AML-193 (cell line): ENCODE data around the gene SOX13.

Experiments
- DNase-seq, 2 experiments: peaks; one replicate each; lab custom pipeline; 2025; lab: John Stamatoyannopoulos, UW

SOX13 gene

DNA sequence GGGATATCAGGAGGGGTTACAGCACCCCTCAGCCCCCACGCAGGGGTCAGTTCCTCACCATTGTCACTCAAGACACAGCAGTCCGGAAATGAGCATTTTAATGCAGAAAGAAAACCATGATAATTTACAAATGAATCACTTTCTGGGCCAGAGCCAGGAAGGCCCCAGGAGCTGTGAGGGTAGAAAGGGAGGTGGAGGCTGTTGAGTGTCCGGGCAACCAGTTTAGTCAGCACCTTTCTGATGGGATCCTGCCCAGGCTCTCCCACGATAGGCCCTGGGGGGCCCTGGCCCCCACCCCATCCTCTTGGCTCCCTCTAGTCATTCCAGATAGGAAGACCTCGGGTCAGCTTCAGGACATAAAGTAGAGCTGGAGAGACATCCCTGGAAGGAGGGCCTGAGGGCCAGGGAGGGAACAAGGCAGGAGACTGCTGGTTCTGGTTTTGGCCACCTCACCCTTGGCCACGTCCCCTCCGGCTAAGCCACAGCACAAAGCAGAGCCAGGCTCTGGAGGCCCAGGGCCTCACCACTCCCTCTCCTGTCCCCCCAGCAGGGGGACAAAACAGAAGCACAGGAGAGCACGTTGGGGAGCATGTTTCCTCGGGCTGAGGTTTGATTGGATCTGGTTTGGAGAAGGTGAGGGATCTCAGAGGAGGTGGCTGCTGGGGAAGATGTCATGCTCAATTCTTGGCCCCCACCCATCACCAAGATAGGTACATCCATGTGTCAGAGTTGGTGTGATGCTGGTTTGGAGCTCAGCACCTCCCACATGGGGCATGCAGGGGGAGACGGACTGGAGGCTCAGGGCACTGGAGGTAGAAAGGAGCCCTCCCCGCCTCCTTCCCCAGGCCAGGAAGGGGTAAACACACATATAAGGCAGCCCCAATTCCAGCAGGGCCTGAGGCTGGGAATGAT is 58.3 kb downstream of the SOX13 start:
- DNase-seq = no peak

DNA sequence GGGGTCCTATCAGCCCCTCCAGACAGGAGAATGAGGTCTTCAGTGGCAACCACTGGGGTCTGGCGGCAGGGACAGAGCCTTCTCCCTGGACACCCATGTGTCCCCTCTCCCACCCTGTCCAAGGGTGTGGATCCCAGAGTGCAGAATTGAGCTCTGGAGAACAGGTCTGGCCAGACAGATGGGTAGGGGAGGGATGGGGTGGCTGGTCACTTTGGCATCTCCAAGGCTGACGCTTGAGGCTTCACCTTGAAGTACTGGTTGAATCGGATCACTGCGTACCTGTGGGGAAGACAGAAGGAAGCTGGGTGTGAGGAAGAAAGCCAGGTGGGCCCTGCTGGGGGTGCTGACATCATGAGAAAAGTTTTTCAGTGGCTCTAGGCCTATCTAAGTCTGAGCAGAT is 59.1 kb downstream of the SOX13 start:
- no peak for DNase-seq

DNA sequence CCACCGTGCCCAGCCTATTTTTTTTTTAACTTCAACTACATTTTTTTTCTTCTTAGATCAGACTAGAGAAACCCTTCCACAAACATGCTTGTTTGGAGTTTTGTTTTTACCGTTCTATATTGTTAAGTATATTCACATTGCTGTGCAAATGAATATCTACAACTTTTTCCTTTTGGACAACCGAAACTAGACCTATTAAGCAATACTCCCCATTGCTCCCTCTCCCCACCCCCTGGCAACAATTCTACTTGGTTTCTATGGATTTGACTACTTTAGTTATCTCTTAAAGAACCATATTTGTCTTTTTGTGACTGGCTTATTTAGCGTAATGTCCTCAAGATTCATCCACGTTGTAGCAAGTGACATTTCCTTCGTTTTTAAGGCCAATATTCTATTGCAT is 59.8 kb downstream of the SOX13 start:
- no peak for DNase-seq

DNA sequence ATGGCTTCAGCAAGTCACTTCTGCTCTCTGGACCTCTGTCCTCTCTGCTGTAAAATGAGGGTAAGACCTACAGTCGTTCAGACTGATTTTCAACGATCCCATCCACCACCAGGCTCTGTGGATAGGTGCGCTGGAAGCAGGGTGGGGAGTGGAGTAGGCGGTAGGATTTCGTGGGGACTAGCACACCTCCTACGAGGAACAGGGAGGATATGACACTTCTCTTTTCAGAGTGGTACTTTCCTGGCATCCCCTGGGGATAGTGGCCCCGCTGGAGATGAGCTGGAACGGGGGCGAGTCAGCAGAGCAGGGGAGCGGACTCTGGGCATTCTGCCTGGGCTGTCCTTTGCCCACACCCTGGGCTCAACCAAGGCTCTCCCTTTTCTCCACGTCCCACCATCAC is 61.2 kb downstream of the SOX13 start:
- no peak for DNase-seq

DNA sequence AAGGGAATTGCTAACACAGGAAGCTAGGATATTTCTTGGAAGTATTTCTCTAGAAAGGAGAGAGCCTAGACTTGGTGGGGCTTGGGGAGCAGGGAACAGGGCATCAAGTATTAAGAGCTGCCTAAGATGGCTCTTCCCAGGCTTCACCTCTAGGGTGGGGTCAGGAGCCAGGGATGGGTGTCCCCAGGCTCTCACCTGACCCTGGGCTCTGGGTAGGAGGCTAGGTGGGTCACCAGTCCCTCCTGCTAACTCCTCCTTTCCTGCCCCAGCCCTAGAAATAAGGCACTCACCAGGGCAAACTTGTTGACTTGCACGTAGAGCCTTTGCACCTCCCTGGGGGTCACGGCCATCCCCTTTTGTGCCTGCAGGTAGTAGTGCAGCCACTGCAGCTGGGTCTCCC is 63.9 kb downstream of the SOX13 start:
- DNase-seq = no peak

DNA sequence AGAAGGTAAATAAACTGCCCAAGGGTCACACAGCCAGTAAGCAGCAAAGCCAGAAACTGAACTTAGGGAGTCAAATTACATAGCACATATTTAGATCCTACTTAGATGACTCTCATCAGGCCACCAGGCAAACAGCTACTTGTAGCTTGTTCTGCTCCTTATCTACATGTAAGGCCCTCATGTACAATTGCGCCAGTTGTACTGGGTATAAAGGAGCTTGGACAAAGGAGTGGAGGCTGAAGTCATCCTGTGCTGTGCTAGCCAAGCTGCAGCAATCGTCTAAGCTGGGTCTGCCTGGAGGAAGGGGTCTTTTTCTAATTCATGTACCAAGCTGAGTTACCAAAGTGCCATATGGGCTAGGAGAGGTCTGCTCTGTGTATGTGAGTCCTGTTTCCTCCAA is 66.2 kb downstream of the SOX13 start:
- DNase-seq = no peak

DNA sequence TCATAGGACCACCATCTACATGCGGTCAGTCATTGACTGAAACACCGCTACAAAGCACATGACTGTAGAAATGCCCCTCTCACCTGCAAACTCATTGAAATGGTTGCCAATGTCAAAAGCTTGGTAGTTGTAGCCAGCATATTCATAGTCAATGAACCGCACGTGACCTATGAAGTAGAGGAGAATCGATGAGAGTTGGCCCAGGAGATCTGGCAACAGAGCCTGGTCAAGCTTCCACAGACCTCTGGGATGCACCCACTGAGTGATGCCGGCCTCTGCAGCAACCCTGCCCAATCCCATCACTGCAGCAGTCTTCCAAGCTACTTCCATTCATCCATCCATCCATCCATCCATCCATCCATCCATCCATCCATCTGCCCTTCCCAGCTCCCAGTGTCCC is 67.0 kb downstream of the SOX13 start:
- no peak for DNase-seq

DNA sequence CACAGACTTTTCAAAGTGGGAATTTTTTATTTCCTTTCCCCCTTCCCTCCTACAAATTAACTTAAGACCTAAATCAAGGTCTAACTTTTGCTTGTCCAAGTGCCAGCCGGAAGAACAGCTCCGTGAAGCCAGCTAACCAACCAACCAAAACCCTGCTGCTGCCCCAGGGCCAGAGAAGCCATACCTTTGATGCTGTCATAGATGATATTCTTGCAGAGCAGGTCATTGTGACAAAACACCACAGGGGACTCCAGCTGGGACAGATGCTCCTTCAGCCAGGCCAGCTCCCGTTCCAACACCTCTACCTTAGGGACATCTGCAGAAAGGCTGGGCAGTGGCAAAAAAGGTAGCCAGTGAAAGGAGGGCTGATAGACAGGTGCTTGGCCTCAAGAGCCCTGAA is 68.2 kb downstream of the SOX13 start:
- no peak for DNase-seq

DNA sequence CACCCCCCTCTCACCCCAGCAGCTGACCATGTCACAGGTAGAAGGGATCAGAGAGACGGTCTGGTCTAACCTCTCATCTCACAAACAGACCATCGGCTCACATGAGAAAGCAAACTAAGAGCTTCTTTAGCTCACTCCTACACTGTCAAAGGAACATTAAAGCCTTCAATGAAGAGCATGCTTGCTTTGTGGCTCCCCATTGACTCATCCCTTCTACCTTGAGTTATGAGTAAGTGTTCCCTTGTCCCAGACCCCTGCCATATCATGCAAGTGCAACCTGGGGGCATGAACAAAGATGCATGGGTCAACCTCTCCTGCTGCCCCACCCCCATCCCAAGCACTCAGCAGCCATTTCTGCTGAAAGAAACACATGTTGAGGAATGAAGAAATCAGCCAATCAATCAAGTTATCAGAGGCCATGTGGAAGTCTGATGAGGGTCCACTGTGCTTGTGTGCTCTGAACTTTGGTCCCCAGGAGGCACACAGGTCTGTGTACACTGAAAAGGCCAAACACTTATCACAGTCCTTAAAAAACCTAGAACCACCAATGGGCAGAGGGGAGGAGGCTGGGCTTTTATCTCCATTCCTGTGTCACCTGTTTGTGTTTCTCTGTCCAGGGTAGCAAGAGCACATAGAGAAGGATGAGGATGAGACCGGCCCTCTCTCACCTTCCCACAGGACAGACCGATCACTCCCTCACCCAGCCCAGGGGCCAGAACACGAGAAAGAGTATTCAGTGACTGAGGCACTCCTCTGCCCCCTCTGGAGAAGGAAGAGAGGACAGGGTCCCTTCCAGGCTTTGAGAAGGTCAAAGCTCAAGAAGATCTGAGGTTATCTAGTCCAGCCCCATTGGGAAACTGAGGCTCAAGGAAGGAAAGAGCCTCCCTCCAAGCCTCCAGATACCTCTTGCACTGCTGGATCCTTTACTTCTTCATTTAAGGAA is 69.4 kb downstream of the SOX13 start:
- no peak for DNase-seq

DNA sequence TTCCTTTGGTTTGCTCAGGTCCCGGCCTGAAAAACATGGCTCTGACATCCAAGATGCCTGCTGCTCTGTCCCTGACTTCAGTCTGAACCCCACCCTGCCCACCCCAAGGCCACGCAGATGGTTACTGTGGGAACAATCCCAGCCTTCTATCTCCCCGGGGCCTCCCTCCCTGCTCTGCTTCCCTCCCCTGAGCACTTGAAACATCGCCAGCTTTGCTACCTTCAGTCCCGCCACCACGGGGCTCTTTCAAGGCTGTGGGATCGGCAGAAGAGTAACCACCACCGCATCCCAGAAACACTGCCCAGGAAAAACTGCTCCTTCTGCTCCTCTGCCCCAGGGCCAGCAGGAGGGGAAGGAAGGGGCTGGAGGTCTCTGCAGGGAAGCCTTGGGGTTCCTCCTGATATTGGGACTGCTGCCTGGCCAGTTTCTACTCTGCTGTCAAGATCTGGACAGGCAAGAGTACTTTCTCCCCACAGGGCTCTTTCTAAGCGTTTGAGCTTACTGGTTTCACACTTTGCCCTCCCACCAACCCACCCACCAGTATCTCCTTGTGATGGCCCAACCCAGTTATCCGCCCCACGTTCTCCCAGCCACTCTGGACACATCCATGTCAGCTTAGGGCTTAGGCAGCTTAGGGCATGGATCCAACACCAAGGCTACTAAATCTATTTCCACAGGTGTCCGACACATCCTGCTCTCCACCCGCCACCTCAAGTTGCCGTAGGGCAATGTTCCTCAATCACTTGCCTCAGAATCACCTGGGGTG is 70.5 kb downstream of the SOX13 start:
- DNase-seq = no peak

DNA sequence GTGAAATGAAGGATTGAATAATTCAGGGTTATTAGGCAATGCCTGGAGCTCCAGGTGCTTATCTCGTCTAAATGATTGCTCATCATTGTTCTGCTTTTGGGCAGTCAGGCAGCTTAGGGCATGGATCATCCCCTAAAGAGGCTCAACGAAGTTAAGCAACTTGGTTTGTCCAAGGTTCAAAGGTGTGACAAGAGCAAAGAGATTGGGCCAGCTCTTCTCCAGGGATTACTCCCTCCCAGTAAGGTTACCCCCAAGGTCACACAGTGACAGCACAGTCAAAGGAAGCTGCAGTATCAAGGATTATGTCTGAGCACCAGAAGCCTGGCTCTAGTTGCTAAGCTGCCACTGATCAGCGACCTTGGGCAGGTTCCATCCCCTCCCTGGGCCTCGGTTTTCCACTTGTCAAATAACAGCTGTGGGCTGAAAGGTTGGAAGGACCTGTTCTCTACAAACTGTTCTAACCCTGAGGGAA is 72.2 kb downstream of the SOX13 start:
- DNase-seq = no peak

DNA sequence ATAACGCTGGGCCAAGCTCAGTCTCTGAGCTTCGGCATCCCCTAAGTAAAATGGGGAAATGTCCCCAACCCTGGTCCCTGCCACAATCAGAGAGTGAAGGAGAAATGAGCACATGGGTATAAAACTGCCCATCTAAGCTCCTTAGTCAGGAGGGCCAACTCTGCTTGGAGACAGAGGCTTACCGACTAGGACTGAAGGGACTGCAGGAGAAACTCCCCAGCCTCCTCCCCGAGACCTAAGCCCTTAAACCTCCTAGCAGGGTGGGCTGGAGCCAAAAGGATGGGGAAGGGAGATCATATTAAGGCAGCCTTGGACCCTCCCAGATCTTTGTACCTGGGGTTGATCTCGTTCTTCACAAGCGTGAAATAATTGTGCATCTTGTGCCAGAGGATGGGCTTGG is 73.4 kb downstream of the SOX13 start:
- DNase-seq = no peak

DNA sequence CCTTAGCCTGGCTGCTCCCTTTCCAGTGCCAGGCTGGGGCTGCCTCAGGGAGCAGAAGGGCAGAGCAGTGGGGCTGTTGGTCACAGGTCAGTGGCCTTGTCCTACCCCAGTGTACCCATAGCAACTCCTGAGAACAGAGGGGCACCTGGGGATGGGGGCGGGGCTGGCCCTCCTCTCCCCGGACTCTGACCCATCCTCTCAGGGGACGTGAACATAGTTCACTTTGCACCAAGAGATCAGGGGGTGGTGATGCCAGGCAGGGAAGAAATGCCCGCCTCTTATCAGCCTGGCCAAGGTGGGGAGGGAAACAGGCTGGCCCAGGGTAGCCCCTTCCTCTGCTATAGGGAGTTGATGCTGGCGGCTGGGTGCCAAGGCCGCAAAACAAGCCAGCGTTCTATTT is 74.0 kb downstream of the SOX13 start:
- DNase-seq = no peak

DNA sequence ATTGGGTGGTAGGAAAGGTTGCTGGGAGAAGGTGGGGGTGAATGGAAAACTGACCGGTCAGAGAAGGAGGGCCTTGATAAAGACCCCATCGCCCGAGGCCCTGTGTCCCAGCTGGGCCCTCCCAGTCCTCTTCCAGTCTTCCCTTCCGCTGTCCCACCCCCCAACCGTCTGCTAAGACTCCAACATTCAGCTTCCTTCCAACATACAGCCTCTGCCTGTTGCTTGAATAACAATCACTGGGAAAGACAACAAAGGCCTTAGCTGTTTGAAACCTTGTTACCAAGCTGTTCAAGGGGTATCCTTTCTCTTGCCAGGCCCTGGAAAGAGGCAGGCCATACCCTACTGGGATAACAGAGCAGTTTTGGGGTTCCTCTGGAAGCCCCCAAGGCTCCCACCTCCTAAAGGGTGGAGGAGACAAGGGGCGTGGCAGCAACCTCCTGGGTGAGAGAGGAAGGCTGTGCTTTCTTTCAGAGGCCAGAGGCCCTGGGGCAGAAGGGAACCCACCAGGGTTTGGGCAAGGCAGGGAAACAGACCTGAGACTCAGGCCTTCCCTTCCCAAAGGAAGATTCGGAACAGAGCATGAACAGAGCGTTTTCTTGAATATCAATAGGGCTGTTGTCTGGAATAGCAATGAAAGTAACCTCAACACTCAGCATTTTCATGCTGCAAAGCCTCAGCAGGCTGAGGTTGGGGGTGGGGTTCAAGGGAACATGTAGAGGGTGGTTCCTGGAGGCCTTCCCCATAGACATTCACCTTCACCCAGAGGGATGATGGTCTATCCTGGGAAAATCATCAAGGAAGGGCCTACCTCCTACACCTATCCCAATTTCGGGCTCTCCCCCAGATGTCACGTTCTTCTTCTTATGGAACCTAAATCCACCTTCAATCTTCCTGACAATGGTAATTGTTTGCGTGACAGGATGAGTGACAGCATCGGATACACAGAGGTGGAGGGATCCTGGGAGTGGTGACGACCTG is 74.8 kb downstream of the SOX13 start:
- DNase-seq = no peak

DNA sequence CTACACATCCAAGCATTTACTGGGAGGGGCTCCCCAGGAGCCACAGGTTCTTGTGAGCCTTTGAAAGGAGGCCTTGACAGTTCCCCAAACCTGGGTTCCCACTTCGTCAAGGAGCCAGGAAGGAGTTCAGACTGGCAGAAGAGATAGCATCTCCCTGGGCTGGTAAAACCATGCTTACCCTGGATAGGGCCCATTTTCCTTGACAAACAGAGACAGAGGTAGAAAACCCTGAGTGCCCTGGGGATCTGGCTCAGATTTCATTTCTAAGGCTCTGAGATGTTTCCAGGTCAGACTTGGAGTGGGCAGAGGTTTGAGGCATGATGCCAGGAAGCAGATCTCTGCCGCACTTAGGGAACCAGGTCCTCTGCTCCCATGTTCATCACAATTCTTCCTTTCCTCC is 76.2 kb downstream of the SOX13 start:
- DNase-seq = no peak

DNA sequence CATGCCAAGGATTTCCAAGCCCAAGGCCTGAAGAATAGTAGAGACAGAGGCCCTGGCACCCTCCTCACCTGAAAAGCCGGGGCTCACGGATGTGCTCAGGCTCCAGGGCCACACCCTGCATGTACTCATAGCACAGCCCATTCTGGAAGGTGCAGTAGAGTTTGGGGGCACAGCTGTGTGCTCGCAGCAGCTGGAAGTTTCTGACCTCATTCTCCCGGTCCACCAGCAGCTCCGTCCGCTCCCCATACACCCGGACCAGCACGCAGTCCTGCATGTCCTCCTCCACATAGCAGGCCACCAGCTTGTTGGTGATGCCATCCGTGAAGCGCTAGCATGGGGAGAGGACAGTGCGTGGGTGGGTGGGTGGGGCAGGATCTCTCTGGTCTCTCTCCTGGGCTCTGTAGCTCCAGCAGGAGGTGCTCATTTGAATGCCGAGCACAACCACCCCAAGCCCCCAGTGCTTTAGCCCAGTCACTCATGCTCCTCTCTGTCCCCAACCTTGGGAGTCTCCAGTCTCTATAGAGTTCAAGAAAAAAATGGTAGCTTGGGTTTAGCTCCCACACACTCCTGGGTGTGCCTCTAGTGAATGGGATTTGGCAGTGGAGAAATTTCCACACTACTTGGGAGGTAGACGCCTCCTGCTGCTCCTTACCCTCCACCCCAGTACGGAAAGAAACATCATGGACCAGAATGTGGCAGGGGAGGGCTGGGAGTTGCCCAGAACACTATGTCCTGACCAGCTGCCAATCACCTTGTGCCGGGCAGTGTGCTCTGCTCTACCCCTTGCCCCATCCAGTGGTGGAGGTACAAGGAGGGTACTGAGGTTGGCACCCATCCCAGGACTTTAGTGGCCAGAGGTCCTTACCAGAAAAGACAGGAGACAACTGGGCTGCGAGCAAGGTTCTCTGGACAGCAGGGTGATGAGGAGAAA is 77.0 kb downstream of the SOX13 start:
- DNase-seq = no peak

DNA sequence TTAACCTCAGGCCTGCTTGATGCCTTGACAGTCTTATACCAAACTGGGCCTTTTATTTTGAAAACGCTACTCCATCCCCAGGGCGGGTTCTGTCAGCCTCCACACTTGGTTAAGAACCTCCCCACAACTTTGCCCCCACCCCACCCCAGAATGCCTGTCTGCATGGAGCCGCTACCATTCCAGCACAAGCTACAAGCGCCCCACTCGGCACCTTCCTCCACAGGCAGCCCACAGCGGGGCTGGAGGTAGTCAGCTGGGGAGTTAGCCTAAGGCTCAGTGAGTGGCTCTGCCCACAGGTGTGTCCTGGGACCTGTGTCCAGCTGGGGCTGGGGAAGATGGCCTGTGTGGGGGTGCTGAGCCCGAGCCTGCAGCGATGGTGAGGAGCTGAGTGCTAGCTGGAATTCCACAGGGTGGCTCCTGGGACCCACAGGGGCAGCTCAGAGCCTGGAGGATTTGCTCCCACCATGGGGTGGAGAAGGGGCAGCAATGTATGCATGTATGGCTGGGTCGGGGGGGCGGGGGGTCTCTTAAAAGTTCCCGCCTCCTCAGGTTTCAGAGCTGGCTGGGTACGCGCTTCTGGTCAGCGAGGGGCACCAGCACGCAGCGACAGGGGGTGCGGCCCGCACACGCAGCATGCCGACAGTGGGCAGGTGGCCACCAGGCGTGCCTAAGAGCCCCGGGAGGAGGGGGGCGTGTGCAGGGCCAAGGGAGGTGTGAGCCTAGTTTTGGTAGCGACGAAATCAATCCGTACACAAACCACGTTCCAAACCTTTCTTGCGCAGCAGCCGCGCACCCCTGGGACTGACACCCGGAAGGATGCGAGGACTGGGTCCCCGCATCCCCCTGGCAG is 78.0 kb downstream of the SOX13 start:
- DNase-seq = no peak

DNA sequence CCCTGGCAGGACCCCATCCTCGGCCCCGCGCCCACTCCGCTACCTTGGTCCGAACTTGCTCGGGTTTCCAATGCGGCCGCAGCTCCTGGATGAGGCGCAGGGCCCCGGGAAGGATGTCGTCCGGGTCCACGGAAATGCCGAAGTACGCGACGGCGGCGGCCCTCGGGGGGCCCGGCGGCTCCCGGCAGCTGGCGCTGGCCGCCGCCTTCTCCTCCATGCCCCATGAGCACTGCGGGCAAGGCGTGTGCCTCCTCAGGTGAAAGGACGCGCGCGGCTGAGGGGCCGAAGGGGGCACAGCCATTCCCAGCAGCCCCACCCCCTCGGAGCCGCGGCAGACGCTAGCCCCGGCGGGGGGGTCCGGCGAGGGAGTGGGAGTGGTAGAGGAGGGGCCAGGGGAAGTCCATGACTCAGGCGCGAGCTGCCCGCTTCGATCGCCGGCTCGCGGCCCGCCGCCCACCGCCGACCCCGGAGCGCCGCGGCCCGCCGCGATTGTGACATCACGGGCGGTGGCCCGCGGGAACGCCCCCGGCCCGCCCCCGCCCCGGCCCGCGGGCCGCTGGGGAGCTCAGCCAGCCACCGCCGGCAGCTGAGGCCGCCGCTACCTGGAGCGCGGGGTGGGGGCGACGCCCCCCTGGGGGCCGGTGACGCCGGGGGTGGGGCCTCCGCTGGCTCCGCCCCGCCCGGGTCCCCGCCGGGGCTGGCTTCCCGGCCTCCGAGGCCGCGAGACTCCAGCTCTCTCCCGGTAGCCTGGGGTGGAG is 78.8 kb downstream of the SOX13 start, which contains the start of gene ETNK2:
Gene ETNK2 (minus strand): TSS at position 493 of the 758 bp plus-strand sequence. CDS start 192 bp downstream, at position 301.
- no peak for DNase-seq
